ENCODE data around the gene MKNK1.
A peak's percentile ranks its signal among the peaks of the same experiment; 100 is the strongest.

The MKNK1 gene

GRCh38 chr1:46623743-46624644 lies 19.9 kb upstream of the MKNK1 start:
- no peak overlapping the region for H3K4me3 ChIP-seq (ENCODE audit: low read depth, low read length)
- TF ChIP-seq, protein P1, sequence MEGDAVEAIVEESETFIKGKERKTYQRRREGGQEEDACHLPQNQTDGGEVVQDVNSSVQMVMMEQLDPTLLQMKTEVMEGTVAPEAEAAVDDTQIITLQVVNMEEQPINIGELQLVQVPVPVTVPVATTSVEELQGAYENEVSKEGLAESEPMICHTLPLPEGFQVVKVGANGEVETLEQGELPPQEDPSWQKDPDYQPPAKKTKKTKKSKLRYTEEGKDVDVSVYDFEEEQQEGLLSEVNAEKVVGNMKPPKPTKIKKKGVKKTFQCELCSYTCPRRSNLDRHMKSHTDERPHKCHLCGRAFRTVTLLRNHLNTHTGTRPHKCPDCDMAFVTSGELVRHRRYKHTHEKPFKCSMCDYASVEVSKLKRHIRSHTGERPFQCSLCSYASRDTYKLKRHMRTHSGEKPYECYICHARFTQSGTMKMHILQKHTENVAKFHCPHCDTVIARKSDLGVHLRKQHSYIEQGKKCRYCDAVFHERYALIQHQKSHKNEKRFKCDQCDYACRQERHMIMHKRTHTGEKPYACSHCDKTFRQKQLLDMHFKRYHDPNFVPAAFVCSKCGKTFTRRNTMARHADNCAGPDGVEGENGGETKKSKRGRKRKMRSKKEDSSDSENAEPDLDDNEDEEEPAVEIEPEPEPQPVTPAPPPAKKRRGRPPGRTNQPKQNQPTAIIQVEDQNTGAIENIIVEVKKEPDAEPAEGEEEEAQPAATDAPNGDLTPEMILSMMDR (IDR thresholded peaks at IDR 0.05; ENCODE audit: low read depth, low read length), result no peak
- no peak for DNase-seq (ENCODE audit: low read depth)

- DNase-seq (ENCODE audit: low read depth), result peak; percentile 25
- no peak overlapping the region for H3K4me3 ChIP-seq (ENCODE audit: low read depth, low read length)
- TF ChIP-seq, protein P2, sequence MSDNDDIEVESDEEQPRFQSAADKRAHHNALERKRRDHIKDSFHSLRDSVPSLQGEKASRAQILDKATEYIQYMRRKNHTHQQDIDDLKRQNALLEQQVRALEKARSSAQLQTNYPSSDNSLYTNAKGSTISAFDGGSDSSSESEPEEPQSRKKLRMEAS (IDR thresholded peaks at IDR 0.05; ENCODE audit: low read depth, low read length), result no peak
- TF ChIP-seq, protein P1 (IDR thresholded peaks at IDR 0.05; ENCODE audit: low read depth, low read length), result peak; percentile 29
Observed at GRCh38 chr1:46622344-46622743, 18.3 kb upstream of the MKNK1 start.

GRCh38 chr1:46621930-46622329 lies 17.9 kb upstream of the MKNK1 start:
- H3K4me3 ChIP-seq (ENCODE audit: low read depth, low read length), result no peak overlapping the region

DNA sequence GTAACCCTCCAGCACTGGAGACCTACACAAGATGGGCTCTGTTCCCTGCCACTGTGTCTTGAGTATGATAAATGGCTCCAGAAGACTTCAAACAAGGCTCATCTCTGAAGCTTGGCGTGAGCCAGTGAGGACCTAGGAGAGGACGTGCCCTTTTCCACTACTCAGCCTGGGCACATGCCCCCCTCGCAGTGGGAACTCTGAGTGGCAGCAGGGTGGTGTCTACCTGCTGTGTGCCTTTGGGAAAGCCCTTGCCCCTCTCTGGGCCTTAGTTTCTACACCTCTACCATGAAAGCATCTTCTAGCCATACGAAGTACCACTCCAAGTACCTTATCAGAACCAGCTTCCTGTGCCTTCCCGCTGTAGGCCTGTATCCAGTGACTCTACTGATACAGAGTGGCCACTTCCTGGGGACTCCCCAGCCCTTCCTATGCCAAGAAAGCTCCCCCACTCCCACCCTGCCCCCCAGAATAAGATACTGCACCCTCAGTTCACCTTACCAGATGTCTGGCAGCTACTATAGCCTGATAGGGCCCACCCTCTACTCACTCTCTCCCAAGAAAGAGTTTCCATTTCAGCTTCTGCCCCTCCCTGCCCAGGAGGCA lies 15.7 kb upstream of the MKNK1 start:
- TF ChIP-seq, protein P1 (IDR thresholded peaks at IDR 0.05; ENCODE audit: low read depth, low read length), result no peak
- TF ChIP-seq POLR2A (IDR thresholded peaks at IDR 0.05; ENCODE audit: extremely low read depth, insufficient read length) (no peak), MYC (IDR thresholded peaks at IDR 0.05; ENCODE audit: low read depth, low read length) (no peak)
- TF ChIP-seq, protein P2 (IDR thresholded peaks at IDR 0.05; ENCODE audit: low read depth, low read length), result no peak
- H3K4me3 ChIP-seq (ENCODE audit: low read depth, low read length), result no peak overlapping the region
- no peak for DNase-seq (ENCODE audit: low read depth)

More at GRCh38 chr1:46621930-46622329, 17.9 kb upstream of the MKNK1 start:
- TF ChIP-seq, protein P1 (IDR thresholded peaks at IDR 0.05; ENCODE audit: low read depth, low read length), result no peak
- TF ChIP-seq, protein P2 (IDR thresholded peaks at IDR 0.05; ENCODE audit: low read depth, low read length), result no peak
- TF ChIP-seq POLR2A (IDR thresholded peaks at IDR 0.05; ENCODE audit: extremely low read depth, insufficient read length) (no peak), MYC (IDR thresholded peaks at IDR 0.05; ENCODE audit: low read depth, low read length) (no peak)
- no peak for DNase-seq (ENCODE audit: low read depth)

- TF ChIP-seq, protein P1 (IDR thresholded peaks at IDR 0.05; ENCODE audit: low read depth, low read length), result no peak
- TF ChIP-seq MYC (IDR thresholded peaks at IDR 0.05; ENCODE audit: low read depth, low read length) (no peak), POLR2A (IDR thresholded peaks at IDR 0.05; ENCODE audit: extremely low read depth, insufficient read length) (no peak)
- TF ChIP-seq, protein P2 (IDR thresholded peaks at IDR 0.05; ENCODE audit: low read depth, low read length), result no peak
- no peak overlapping the region for H3K4me3 ChIP-seq (ENCODE audit: low read depth, low read length)
- no peak for DNase-seq (ENCODE audit: low read depth)
Observed at GRCh38 chr1:46618754-46619415, 14.8 kb upstream of the MKNK1 start.
